HCT116 (cell line): ENCODE measurements around the gene MRPL37.

Source experiments
- CTCF ChIP-seq, 3 experiments: fragments of 200-600 bp in 1 of 3; sonication (generic) in 1 of 3; IDR thresholded peaks in 2 of 3; conservative IDR thresholded peaks in 1 of 3; 2 replicates each; pipeline ENCODE4 v1.5.1; 2012 to 2017; ENCODE audit warnings: low read depth in 2 of 3, low read length in 2 of 3, antibody characterized with exemption in 1 of 3, borderline replicate concordance in 1 of 3, control low read depth in 1 of 3, mild to moderate bottlenecking in 1 of 3, mixed read lengths in 1 of 3, mixed run types in 1 of 3, moderate library complexity in 1 of 3; ENCODE audit not compliant: insufficient read depth in 1 of 3
- SIN3A ChIP-seq: IDR thresholded peaks from 2 replicates; pipeline ENCODE4 v1.6.1; 2012; ENCODE audit warnings: low read depth

DNA sequence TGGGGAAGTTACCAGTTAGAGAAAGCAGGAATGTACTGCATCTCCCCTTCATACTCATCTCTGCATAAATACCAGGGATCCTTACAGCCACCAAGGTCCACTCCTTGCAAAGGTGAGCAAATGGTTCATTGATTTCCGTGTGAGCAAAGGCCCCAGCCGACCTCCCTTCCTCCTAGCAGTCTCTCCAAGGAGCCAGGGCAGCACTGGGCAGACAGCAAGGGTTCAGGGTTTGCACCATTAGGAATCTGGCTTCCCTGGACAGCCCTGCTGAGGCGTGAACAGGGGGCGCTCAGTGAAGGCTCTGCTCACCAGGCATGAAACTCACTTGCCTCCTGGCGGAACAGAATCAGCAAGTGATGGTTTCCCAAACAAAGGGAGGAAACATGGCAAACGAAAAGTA, 65.7 kb downstream of the MRPL37 start:
- TF ChIP-seq SIN3A (no peak), CTCF (IDR thresholded peaks at IDR 0.05 in 2 of 3, conservative IDR thresholded peaks at IDR 0.05 in 1 of 3; ENCODE audit: borderline replicate concordance in 1 of 3, insufficient read depth in 1 of 3, low read depth in 2 of 3, low read length in 2 of 3) (no peak)
